MCF 10A (cell line): ENCODE measurements around the gene SERPINE1. TPM values are rescaled to one million over a fixed set of nuclear protein-coding genes. Genes with fewer than 3 reads are reported as not detected.
"Not testable (repeated sequence)": the region's sequence is repeated elsewhere in the genome, so short reads cannot be mapped to it uniquely, and the experiment has no call there.

Experiments used
- BruUV-seq: library from RNA; stranded (reverse); fragments of 400-500 nt; replicated peaks from 2 replicates; lab custom pipeline; 2021; lab: Mats Ljungman, UMichigan
- CTCF ChIA-PET: fragments of 300-600 bp; sonication (Branson Sonifier 250); formaldehyde crosslinking; extraction: SDS; loops from one replicate; lab custom pipeline; 2021; ENCODE audit warnings: antibody characterized with exemption, inconsistent platforms; lab: Yijun Ruan, JAX
- POLR2A ChIA-PET: fragments of 300-600, 350-650 bp; sonication (Branson Sonifier 250); formaldehyde crosslinking; extraction: SDS; loops from one replicate; lab custom pipeline; 2020; ENCODE audit warnings: antibody characterized with exemption, inconsistent platforms; lab: Yijun Ruan, JAX
- DNase-seq: peaks from one replicate; pipeline ENCODE4 v3.0.0-alpha.2; 2018; ENCODE audit not compliant: unreplicated experiment
- H3K27ac Mint-ChIP-seq: one replicate; pipeline ENCODE4 v1.8.0; 2022; ENCODE audit warnings: mild to moderate bottlenecking, low read depth, mixed read lengths; ENCODE audit not compliant: unreplicated experiment
- H3K27me3 Mint-ChIP-seq: one replicate; pipeline ENCODE4 v1.8.0; 2022; ENCODE audit warnings: mixed read lengths; ENCODE audit not compliant: insufficient read depth, unreplicated experiment
- H3K36me3 Mint-ChIP-seq: one replicate; pipeline ENCODE4 v1.8.0; 2022; ENCODE audit warnings: mild to moderate bottlenecking, moderate library complexity, mixed read lengths; ENCODE audit not compliant: insufficient read depth, unreplicated experiment
- H3K4me1 Mint-ChIP-seq: one replicate; pipeline ENCODE4 v1.8.0; 2022; ENCODE audit warnings: mixed read lengths; ENCODE audit not compliant: insufficient read depth, unreplicated experiment
- H3K4me3 Mint-ChIP-seq: one replicate; pipeline ENCODE4 v1.8.0; 2022; ENCODE audit warnings: mild to moderate bottlenecking, moderate library complexity, mixed read lengths; ENCODE audit not compliant: unreplicated experiment
- H3K9me3 Mint-ChIP-seq: one replicate; pipeline ENCODE4 v1.8.0; 2022; ENCODE audit warnings: mixed read lengths; ENCODE audit not compliant: unreplicated experiment
- CTCF ChIP-seq: fragments of 200-600 bp; IDR thresholded peaks from one replicate; pipeline ENCODE4 v1.8.0; 2022; ENCODE audit warnings: antibody characterized with exemption, mild to moderate bottlenecking; ENCODE audit not compliant: unreplicated experiment
- intact Hi-C: fragments of 100-400 bp; cut with micrococcal nuclease; formaldehyde crosslinking; loops from 2 replicates; pipeline ENCODE4 v1.14.1; 2022
- total RNA-seq: library from RNA; stranded (reverse); gene quantifications from 2 replicates; pipeline ENCODE4 v1.2.3, GENCODE V29; 2022

SERPINE1 gene
- total RNA-seq, 1 experiment from 2014 or later: 80.6 TPM

- CTCF ChIA-PET: interaction anchor here (0.6 to 1.3 kb wide), 6 partner anchors 23 to 1140 kb away, joined by 3 to 5 read pairs (median 3); no protein-coding TSS in a partner anchor
- Mint-ChIP-seq H3K27me3 (no peaks in the 10 kb centered on the region), H3K27ac (peak overlapping the region; percentile 73), H3K36me3 (peaks cover 6% of the 10 kb centered on the region), H3K9me3 (no peaks in the 10 kb centered on the region), H3K4me1 (peaks cover 30% of the 10 kb centered on the region), H3K4me3 (peak overlapping the region; percentile 54)
- DNase-seq: no peak
- TF ChIP-seq CTCF: no peak
- intact Hi-C loops: loop anchor here (1.0 to 2.0 kb wide), 2 partner anchors 26 to 37 kb away; partner anchors contain the start of gene SERPINE1
- no TSS peak for BruUV-seq
- POLR2A ChIA-PET: interaction anchor here (0.5 to 3.4 kb wide), 12 partner anchors 8 to 225 kb away, joined by 3 to 24 read pairs (median 4); partner anchors contain the start of genes SERPINE1 and TRIM56
Observed at GRCh38 chr7:101100858-101101847, 25.8 kb upstream of the SERPINE1 start.

GRCh38 chr7:101102026-101102425, 24.9 kb upstream of the SERPINE1 start:
- H3K27me3 Mint-ChIP-seq: no peaks in the 10 kb centered on the region
- no peak for TF ChIP-seq CTCF
- no peak overlapping the region for H3K4me3 Mint-ChIP-seq
- DNase-seq: no peak
- POLR2A ChIA-PET: interaction anchor here (0.9 to 1.7 kb wide), 2 partner anchors 12 to 17 kb away, joined by 4 read pairs; partner anchors contain the start of gene TRIM56
- H3K4me1 Mint-ChIP-seq: peaks cover 30% of the 10 kb centered on the region
- peaks cover 6% of the 10 kb centered on the region for H3K36me3 Mint-ChIP-seq
- intact Hi-C loops: no loop called here
- CTCF ChIA-PET: interaction anchor here (0.6 to 1.3 kb wide), 5 partner anchors 24 to 54 kb away, joined by 3 to 4 read pairs (median 3); no protein-coding TSS in a partner anchor
- no TSS peak for BruUV-seq
- H3K27ac Mint-ChIP-seq: no peak overlapping the region
- H3K9me3 Mint-ChIP-seq: no peaks in the 10 kb centered on the region

- H3K9me3 Mint-ChIP-seq, DNase-seq, H3K4me3 Mint-ChIP-seq, CTCF ChIA-PET, intact Hi-C loops, BruUV-seq, H3K27me3 Mint-ChIP-seq, H3K36me3 Mint-ChIP-seq: not testable (repeated sequence)
- peak overlapping the region; percentile 42 for H3K27ac Mint-ChIP-seq
- H3K4me1 Mint-ChIP-seq: peaks cover 41% of the 10 kb centered on the region
- POLR2A ChIA-PET: interaction anchor here (0.7 kb wide), 1 partner anchor 27 kb away, joined by 3 read pairs; no protein-coding TSS in a partner anchor
Observed at GRCh38 chr7:101103701-101104100, 23.2 kb upstream of the SERPINE1 start.

GRCh38 chr7:101104193-101104713, 22.7 kb upstream of the SERPINE1 start:
- Mint-ChIP-seq H3K4me1 (peaks cover 45% of the 10 kb centered on the region), H3K27ac (no peak overlapping the region), H3K36me3 (peaks cover 11% of the 10 kb centered on the region), H3K4me3 (no peak overlapping the region), H3K9me3 (no peaks in the 10 kb centered on the region), H3K27me3 (no peaks in the 10 kb centered on the region)
- intact Hi-C loops: no loop called here
- no peak for DNase-seq
- POLR2A ChIA-PET: interaction anchor here (0.9 to 1.6 kb wide), 2 partner anchors 18 to 22 kb away, joined by 3 to 4 read pairs; partner anchors contain the start of gene SERPINE1
- BruUV-seq: no TSS peak
- CTCF ChIA-PET: interaction anchor here (0.6 to 1.3 kb wide), 2 partner anchors 10 to 19 kb away, joined by 3 to 4 read pairs; partner anchors contain the start of gene TRIM56
- no peak for TF ChIP-seq CTCF
